WERI-Rb-1 (cell line): Measurements from ENCODE around the gene COL2A1.

ENCODE experiments used
- DNase-seq: peaks from one replicate; pipeline ENCODE4 v3.0.0-alpha.2; 2020
- H3K27ac ChIP-seq: fragments of 250-450 bp; sonication (Bioruptor Pico); 2 replicates; pipeline ENCODE4 v1.5.1; 2020; ENCODE audit warnings: mild to moderate bottlenecking, moderate library complexity
- H3K27me3 ChIP-seq: fragments of 250-450 bp; sonication (Bioruptor Pico); 2 replicates; pipeline ENCODE4 v1.5.1; 2021; ENCODE audit warnings: mild to moderate bottlenecking, low read depth, moderate library complexity; ENCODE audit not compliant: insufficient read depth, severe bottlenecking
- H3K36me3 ChIP-seq: fragments of 250-450 bp; sonication (Bioruptor Pico); 2 replicates; pipeline ENCODE4 v1.5.1; 2020; ENCODE audit warnings: mild to moderate bottlenecking, moderate library complexity
- H3K4me3 ChIP-seq: 2 replicates; pipeline ENCODE4 v1.5.1; 2011; ENCODE audit warnings: low read depth, mild to moderate bottlenecking, control low read depth, low read length
- H3K9me3 ChIP-seq: fragments of 250-450 bp; sonication (Bioruptor Pico); 2 replicates; pipeline ENCODE4 v1.5.1; 2021; ENCODE audit warnings: mild to moderate bottlenecking, moderate library complexity; ENCODE audit not compliant: severe bottlenecking
- CTCF ChIP-seq: IDR thresholded peaks from 2 replicates; pipeline ENCODE4 v1.5.1; 2011; ENCODE audit warnings: low read depth, mild to moderate bottlenecking, control low read depth, inconsistent platforms, low read length

COL2A1 gene

GRCh38 chr12:47941871-47942613 lies 62.2 kb downstream of the COL2A1 start:
- H3K27me3 ChIP-seq, result no peaks in the 10 kb centered on the region
- DNase-seq, result peak; percentile 69
- no peaks in the 10 kb centered on the region for H3K9me3 ChIP-seq
- no peak overlapping the region for H3K27ac ChIP-seq
- no peaks in the 10 kb centered on the region for H3K36me3 ChIP-seq
- H3K4me3 ChIP-seq, result no peak overlapping the region
- TF ChIP-seq CTCF, result peak; percentile 67

- Histone ChIP-seq H3K27ac (no peak overlapping the region), H3K36me3 (no peaks in the 10 kb centered on the region), H3K9me3 (no peaks in the 10 kb centered on the region), H3K27me3 (no peaks in the 10 kb centered on the region), H3K4me3 (no peak overlapping the region)
- DNase-seq, result no peak
- TF ChIP-seq CTCF, result no peak
These were observed 62.8 kb downstream of the COL2A1 start for GRCh38 chr12:47941475-47941780.

DNA sequence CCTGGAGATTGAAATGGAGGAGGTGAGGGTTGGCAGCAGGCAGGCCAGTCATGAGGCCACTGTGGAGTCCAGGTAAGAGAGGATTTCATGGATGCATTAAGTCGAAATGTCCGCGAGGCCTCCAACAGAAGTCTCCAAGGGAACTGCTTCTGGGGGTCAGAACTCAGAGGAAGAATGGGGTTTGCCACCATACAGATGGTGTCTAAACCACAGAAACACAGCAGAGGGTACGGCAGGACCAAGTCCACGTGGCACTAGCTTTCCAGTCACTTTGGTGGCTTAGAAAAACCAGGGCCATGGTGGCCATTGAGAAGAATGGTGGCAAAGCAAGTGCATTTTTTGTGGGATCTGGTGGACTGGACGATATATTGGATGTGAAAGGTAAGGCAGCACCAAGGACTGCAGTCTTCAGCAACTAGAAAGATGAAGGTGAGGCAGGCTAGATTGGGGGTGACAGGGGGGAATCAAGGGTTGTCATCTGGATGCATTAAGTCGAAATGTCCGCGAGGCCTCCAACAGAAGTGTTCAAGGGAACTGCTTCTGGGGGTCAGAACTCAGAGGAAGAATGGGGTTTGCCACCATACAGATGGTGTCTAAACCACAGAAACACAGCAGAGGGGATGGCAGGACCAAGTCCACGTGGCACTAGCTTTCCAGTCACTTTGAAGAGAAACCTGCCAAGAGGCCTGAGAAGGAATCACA lies 63.4 kb downstream of the COL2A1 start:
- no peak for DNase-seq
- no peak for TF ChIP-seq CTCF
- no peaks in the 10 kb centered on the region for H3K9me3 ChIP-seq
- H3K27ac ChIP-seq, result no peak overlapping the region
- no peaks in the 10 kb centered on the region for H3K36me3 ChIP-seq
- no peaks in the 10 kb centered on the region for H3K27me3 ChIP-seq
- no peak overlapping the region for H3K4me3 ChIP-seq

DNA sequence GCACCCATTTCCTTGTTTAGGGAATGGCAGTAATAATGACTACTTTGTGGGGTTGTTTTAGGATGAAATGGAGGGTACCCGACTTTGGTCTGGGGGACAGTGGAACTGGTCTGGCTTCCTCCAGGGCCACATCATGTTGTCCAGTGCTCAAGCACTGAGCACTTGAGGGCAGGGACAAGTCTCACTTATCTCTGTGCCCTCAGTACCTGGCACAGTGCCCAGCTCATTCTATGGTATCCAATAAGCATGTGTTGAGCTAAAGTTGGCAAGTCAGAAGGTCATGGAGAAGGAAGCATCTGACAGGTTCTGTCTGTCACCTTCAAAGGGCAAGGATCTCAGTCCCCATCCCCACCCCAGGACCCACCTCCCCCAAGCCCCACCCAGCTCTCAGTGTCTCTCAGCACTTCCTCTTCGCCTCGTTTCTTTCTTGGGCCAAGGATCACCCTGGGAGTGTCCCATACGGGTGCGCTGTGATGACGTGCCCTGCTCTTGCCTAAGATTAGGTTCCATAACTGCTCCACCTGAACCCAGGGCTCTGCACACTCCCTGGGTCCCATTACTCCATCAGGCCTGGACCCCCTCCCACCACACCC lies 65.2 kb downstream of the COL2A1 start:
- Histone ChIP-seq H3K27me3 (no peaks in the 10 kb centered on the region), H3K27ac (no peak overlapping the region), H3K36me3 (no peaks in the 10 kb centered on the region), H3K9me3 (no peaks in the 10 kb centered on the region), H3K4me3 (no peak overlapping the region)
- DNase-seq, result no peak
- TF ChIP-seq CTCF, result no peak

DNA sequence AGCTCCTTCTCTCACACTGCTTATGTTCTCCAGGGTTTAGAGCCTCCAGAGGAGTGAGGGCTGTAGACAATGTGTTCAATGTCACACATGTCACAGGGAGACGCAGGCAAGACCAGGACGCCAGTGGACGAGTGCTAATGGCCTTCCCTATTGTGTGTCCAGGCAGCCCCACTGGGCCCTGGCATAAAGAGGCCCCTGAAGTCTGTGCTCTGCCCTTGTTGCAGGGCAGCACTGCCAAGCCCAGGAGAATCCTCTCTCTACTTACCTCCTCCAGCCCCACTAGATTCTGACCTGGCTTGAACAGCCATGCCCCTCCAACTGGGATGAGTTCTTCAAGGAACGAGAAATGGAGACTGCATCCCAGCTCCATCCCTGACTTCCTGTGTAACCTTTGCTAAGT lies 65.7 kb downstream of the COL2A1 start:
- Histone ChIP-seq H3K9me3 (no peaks in the 10 kb centered on the region), H3K36me3 (no peaks in the 10 kb centered on the region), H3K27ac (no peak overlapping the region), H3K4me3 (no peak overlapping the region), H3K27me3 (no peaks in the 10 kb centered on the region)
- no peak for DNase-seq
- TF ChIP-seq CTCF, result no peak
